Astrocyte of the cerebellum (primary cell): ENCODE measurements around the gene ONECUT3.

Experiments used
- DNase-seq: peaks from one replicate; pipeline ENCODE4 v3.0.0-alpha.2; 2011; ENCODE audit warnings: low read depth
- H3K4me3 ChIP-seq: 2 replicates; pipeline ENCODE4 v1.5.1; 2011; ENCODE audit warnings: mild to moderate bottlenecking, low read depth, low read length, moderate library complexity
- in situ Hi-C: cut with HindIII; loops from 2 replicates; pipeline ENCODE4 v1.10.0; 2017; ENCODE audit warnings: low sequenced_read_pairs
- TF ChIP-seq, protein P1 (sequence below): IDR thresholded peaks from 2 replicates; pipeline ENCODE4 v1.5.1; 2012; ENCODE audit warnings: low read length, low read depth, moderate library complexity, mild to moderate bottlenecking; ENCODE audit errors: missing control alignments

ONECUT3 gene

DNA sequence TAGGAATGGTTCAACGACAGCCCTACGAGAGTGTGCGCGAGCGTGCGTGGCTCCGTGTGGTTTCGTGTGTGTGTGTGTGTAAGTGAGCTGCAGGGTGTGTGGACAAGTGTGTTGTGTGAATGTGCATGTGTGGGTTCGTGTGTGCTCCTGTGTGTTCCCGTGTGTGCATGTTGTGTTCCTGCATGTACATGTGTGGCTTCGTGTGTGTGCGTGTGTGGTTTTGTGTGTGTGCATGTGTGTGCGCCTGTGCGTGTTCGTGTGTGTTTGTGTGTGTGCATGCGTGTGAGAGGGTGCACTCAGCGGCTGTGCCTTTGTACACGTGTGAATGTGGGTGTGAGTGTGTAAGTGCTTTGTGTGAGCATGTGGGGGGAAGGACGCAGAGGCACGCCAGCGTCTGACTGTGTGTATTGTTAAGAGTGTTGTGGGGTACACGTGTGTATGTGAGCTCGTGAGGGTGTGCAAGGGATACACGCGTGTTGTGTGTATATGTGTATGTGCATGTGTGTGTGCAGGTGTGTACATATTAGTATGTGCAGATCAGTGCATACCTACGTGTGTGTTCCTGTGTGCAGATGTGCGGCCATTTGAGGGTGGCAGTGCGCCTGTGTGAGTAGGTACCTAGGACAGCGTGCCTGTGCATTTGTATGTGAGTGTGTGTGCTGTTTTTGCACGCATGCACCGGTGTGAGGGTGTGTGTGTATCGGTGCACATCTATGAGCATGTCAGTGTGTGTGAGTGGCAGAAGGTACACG, 24.3 kb upstream of the ONECUT3 start:
- no peak for DNase-seq
- in situ Hi-C loops: no loop called here
- TF ChIP-seq, protein P1, sequence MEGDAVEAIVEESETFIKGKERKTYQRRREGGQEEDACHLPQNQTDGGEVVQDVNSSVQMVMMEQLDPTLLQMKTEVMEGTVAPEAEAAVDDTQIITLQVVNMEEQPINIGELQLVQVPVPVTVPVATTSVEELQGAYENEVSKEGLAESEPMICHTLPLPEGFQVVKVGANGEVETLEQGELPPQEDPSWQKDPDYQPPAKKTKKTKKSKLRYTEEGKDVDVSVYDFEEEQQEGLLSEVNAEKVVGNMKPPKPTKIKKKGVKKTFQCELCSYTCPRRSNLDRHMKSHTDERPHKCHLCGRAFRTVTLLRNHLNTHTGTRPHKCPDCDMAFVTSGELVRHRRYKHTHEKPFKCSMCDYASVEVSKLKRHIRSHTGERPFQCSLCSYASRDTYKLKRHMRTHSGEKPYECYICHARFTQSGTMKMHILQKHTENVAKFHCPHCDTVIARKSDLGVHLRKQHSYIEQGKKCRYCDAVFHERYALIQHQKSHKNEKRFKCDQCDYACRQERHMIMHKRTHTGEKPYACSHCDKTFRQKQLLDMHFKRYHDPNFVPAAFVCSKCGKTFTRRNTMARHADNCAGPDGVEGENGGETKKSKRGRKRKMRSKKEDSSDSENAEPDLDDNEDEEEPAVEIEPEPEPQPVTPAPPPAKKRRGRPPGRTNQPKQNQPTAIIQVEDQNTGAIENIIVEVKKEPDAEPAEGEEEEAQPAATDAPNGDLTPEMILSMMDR: no peak
- no peak overlapping the region for H3K4me3 ChIP-seq

DNA sequence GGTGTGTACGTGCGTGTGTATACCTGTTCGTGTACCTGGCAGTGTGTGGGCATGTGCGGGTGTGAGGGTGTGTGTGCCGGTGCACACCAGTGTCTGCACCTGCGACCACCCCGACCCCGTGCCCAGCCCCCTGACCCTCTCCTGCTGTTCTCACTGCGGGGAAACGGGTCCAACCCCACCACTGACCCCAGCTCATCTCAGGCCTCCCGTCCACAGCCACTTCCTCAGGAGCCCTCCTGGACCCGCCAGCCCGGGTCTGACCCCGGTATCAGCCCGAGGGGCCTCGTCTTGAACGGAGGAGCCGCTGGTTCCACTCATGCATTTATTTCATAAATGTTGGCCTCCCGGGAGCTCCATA, 23.8 kb upstream of the ONECUT3 start:
- in situ Hi-C loops: no loop called here
- no peak overlapping the region for H3K4me3 ChIP-seq
- no peak for DNase-seq
- TF ChIP-seq, protein P1: no peak

DNA sequence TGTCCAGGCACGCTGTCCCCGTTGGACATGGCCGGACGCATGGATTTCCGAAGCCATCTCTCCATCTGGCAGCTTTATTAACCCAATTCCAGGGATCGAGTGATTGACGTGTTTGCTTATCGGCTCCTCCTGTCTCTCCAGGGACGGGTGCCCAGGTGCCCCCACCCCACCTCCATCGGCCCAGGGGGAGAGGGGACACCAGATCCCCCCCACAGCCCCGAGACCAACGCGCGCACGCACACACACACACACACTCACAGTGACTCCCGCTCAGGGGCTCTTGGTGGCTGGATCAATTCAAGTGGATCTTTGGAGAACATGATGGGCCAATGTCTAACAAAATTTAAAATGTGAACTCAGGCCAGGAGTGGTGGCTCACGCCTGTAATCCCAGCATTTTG, 23.1 kb upstream of the ONECUT3 start:
- TF ChIP-seq, protein P1: no peak
- no peak overlapping the region for H3K4me3 ChIP-seq
- in situ Hi-C loops: loop anchor here (5.0 kb wide), 1 partner anchor 33 kb away; no protein-coding TSS in a partner anchor
- no peak for DNase-seq

DNA sequence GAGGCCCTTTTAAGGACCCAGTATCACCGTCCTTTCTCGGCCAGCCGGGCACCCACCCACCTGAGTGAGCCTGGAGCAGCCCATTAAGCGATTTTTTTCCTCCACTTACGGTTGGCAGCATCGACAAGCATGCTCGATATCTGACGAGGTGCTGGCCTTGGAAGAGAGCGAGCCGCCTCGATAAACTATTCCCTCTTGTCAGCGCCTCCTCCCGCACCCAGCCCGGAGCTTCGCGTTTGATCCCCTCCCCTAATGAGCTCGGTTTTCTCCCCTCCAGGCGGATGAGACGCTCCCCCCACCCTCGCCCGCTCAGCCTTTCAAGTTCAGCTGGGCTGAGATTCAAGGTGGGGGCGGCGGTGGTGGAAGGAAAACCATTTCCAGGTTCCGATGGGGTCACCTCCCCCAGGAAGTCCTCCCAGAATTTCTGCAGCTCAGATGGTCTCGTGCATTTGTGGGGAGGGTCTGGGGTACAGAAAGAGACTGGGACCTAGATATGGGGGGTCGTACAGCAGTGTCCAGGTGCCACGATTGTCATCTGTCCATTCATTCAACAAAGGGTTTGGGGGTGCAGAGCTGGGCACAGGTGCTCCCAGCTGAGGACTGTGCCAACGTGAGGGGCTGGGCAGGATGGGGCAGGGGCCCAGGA, 18.9 kb upstream of the ONECUT3 start:
- in situ Hi-C loops: loop anchor here (5.0 kb wide), 1 partner anchor 37 kb away; no protein-coding TSS in a partner anchor
- DNase-seq: no peak
- H3K4me3 ChIP-seq: no peak overlapping the region
- TF ChIP-seq, protein P1: no peak

DNA sequence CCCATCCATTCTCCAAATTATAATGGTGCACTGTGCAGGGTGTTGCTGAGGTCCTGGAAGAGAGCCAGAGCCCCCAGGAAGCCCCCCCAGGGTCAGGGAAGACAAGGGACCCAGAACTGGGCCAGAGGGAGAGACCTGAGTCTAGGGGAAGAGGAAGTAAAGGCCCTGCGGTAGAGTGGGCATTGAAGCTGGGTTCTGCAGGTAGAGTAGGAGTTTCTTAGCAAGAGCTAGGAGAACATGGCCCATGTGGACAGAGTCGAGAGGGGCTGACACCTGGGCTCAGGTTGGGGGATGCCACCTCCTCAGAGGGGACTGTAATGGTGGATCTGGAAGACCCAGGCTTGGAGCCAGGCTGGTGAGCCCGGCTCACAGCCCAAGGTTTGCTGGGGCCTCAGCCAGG, 17.0 kb upstream of the ONECUT3 start:
- TF ChIP-seq, protein P1: no peak
- H3K4me3 ChIP-seq: no peak overlapping the region
- in situ Hi-C loops: no loop called here
- DNase-seq: no peak

DNA sequence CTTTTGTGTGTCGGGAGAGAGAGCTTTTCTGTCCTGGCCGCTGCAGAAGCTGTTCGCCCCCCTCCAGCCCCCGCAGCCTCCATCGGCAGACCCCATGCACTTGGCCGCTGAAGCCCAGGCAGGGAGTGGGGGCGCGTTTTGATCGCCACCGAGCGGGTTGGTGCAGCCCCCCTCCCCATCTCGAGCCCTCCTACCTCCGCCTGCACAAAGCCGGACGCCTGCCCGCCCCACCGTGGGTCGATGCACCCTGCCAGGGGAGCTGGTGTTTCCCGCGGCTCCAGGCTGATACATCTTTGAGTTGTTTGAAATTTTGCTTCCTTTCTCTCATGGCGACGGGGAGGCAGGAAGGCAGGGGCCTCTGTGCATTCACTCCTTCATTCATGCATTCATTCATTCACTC, 16.4 kb upstream of the ONECUT3 start:
- TF ChIP-seq, protein P1: no peak
- in situ Hi-C loops: no loop called here
- DNase-seq: no peak
- no peak overlapping the region for H3K4me3 ChIP-seq
